Kidney (tissue), 14 donors: ENCODE results near the gene FZD10. TPM values are rescaled to one million over a fixed set of nuclear protein-coding genes. Genes with fewer than 3 reads are reported as not detected.

Experiments
- DNase-seq, 5 donors: peaks; one replicate each; pipeline ENCODE4 v3.0.0-alpha.2; 2013 to 2020
- FAIRE-seq: peaks from 2 replicates; lab custom pipeline; 2012; peaks lifted over from hg19 to GRCh38; lab: Jason Lieb, UNC
- H3K27ac ChIP-seq, 2 donors: one replicate each; pipeline ENCODE4 v1.7.0; 2013; ENCODE audit warnings: low read depth in 2 of 2, low read length in 2 of 2, inconsistent platforms in 1 of 2
- H3K27me3 ChIP-seq: one replicate; pipeline ENCODE4 v1.7.1; 2013; ENCODE audit warnings: low read length, inconsistent platforms; ENCODE audit not compliant: control insufficient read depth, insufficient read depth
- H3K36me3 ChIP-seq, 3 donors: one replicate each; pipeline versions ENCODE4 v1.7.0 to v1.7.1; 2013; ENCODE audit warnings: low read length in 3 of 3, control low read depth in 1 of 3, inconsistent platforms in 1 of 3; ENCODE audit not compliant: insufficient read depth in 3 of 3, control insufficient read depth in 2 of 3
- H3K4me1 ChIP-seq, 3 donors: one replicate each; pipeline versions ENCODE4 v1.7.0 to v1.7.1; 2013; ENCODE audit warnings: low read length in 3 of 3, inconsistent platforms in 1 of 3, low read depth in 1 of 3; ENCODE audit not compliant: control insufficient read depth in 2 of 3, insufficient read depth in 2 of 3
- H3K4me3 ChIP-seq, 3 donors: one replicate each; pipeline versions ENCODE4 v1.7.0 to v1.8.1; 2013; ENCODE audit warnings: low read length in 3 of 3, control low read depth in 1 of 3, inconsistent platforms in 1 of 3
- H3K9ac ChIP-seq, 3 donors: one replicate each; pipeline versions ENCODE4 v1.7.0 to v1.7.1; 2013; ENCODE audit warnings: low read length in 3 of 3, control low read depth in 1 of 3, inconsistent platforms in 1 of 3
- H3K9me3 ChIP-seq, 3 donors: one replicate each; pipeline versions ENCODE4 v1.7.0 to v1.7.1; 2013; ENCODE audit warnings: low read length in 3 of 3, control low read depth in 1 of 3, inconsistent platforms in 1 of 3; ENCODE audit not compliant: control insufficient read depth in 2 of 3, insufficient read depth in 1 of 3
- intact Hi-C: fragments of 100-400 bp; cut with DNase I; formaldehyde crosslinking; loops from one replicate; pipeline ENCODE4 v1.11.1; 2022
- polyA plus RNA-seq: library from polyadenylated mRNA; stranded (reverse); fragments of 350-450 nt; fragmentation: Illumina TruSeq; extraction: RNeasy Lipid Tissue Mini Kit (QIAGEN cat#74804); gene quantifications from one replicate; pipeline ENCODE4 v1.2.3, GENCODE V29; 2014; ENCODE audit warnings: low read depth, low replicate concordance; ENCODE audit not compliant: insufficient read depth
- total RNA-seq: library from RNA; stranded (reverse); fragmentation: NEBNext Ultra II Directional; extraction: Animal tissue kit (Norgen Biotek cat#: 25700); gene quantifications from one replicate; pipeline ENCODE4 v1.2.1, GENCODE V29; 2021
- TF ChIP-seq, protein P1 (sequence below): IDR thresholded peaks from 3 replicates; pipeline ENCODE4 v1.5.1; 2012; ENCODE audit warnings: mild to moderate bottlenecking, moderate library complexity, borderline replicate concordance; ENCODE audit not compliant: insufficient read depth; ENCODE audit errors: extremely low read depth
- donor health status: control.
- donor health status: control.
- donor health status: control.
- donor health status: control.
- donor health status: control.
- donor health status: DM: yes; HTN: yes; CAD: no.
- donor health status: Normal renal cell carcinoma (clear cell type).

The FZD10 gene
- total and polyA plus RNA-seq, 2 donors from 2014 or later: 0.11 to 0.57 TPM

DNA sequence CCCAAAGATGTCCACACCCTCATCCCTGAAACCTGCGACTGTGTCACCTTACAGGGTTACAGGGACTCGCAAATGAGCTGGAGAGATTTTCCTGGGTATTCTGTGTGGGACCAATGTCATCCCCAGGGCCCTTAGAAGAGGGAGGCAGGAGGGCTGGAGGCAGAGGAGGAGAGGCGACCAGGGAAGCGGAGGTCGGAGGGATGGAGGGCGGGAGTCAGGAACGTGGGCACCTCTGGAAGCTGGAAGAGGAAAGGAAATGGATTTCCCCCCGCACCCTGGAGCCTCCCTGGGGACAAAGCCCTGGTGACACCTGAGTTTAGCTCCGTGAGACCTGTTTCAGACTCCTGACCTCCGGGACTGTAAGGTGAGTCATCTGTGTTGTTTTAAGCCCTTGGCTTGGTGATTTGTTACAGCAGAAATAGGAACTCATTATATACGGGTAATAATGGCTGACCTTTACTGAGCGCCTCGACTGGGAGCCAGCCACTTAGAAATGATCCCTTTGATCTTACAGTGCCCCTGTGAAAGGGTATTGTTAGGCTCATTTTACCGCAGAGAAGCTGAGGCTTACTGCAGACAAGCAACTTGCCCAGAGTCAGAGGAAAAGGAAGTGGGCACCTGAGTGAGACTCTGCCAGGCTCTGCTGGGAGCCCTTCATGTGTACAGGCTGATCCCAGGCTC is 29.3 kb upstream of the FZD10 start:
- no peak overlapping the region for H3K27ac ChIP-seq
- intact Hi-C loops: no loop called here
- H3K4me1 ChIP-seq: no peaks in the 10 kb centered on the region
- TF ChIP-seq, protein P1, sequence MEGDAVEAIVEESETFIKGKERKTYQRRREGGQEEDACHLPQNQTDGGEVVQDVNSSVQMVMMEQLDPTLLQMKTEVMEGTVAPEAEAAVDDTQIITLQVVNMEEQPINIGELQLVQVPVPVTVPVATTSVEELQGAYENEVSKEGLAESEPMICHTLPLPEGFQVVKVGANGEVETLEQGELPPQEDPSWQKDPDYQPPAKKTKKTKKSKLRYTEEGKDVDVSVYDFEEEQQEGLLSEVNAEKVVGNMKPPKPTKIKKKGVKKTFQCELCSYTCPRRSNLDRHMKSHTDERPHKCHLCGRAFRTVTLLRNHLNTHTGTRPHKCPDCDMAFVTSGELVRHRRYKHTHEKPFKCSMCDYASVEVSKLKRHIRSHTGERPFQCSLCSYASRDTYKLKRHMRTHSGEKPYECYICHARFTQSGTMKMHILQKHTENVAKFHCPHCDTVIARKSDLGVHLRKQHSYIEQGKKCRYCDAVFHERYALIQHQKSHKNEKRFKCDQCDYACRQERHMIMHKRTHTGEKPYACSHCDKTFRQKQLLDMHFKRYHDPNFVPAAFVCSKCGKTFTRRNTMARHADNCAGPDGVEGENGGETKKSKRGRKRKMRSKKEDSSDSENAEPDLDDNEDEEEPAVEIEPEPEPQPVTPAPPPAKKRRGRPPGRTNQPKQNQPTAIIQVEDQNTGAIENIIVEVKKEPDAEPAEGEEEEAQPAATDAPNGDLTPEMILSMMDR: no peak
- H3K27me3 ChIP-seq: peaks cover 2% of the 10 kb centered on the region
- H3K4me3 ChIP-seq: no peak overlapping the region
- H3K9ac ChIP-seq: no peak overlapping the region
- DNase-seq (no peak), FAIRE-seq (no peak)
- no peaks in the 10 kb centered on the region for H3K9me3 ChIP-seq
- no peaks in the 10 kb centered on the region for H3K36me3 ChIP-seq

GRCh38 chr12:130133851-130134562 is 28.3 kb upstream of the FZD10 start:
- intact Hi-C loops: no loop called here
- H3K9ac ChIP-seq: no peak overlapping the region
- no peaks in the 10 kb centered on the region for H3K9me3 ChIP-seq
- DNase-seq (no peak), FAIRE-seq (no peak)
- no peak overlapping the region for H3K27ac ChIP-seq
- peaks cover 2% of the 10 kb centered on the region for H3K27me3 ChIP-seq
- TF ChIP-seq, protein P1: no peak
- no peak overlapping the region for H3K4me3 ChIP-seq
- no peaks in the 10 kb centered on the region for H3K4me1 ChIP-seq
- H3K36me3 ChIP-seq: no peaks in the 10 kb centered on the region

DNA sequence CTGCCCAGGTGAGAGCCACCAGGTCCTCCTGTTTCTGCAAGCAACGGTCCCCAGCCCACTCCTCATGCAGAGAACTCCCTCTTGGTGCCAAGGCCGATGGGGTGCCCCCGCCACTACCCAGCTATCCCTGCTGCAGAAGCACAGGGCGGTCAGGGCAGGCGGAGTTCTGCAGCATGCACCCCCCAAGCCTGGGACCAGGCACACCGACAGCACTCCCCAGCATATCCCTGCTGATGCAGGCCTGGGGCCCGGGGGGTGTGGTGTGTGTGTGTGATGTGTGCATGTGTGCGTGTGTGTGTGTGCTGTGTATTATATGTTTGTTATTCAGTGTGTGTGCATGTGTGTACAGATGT is 27.7 kb upstream of the FZD10 start:
- no peaks in the 10 kb centered on the region for H3K9me3 ChIP-seq
- no peak overlapping the region for H3K27ac ChIP-seq
- TF ChIP-seq, protein P1: no peak
- H3K4me1 ChIP-seq: no peaks in the 10 kb centered on the region
- H3K36me3 ChIP-seq: no peaks in the 10 kb centered on the region
- peaks cover 2% of the 10 kb centered on the region for H3K27me3 ChIP-seq
- FAIRE-seq (no peak), DNase-seq (no peak)
- H3K4me3 ChIP-seq: no peak overlapping the region
- no peak overlapping the region for H3K9ac ChIP-seq
- intact Hi-C loops: no loop called here
